RWPE2 (cell line): ENCODE results near the gene DLAT.
A peak's percentile ranks its signal among the peaks of the same experiment; 100 is the strongest.
"Not testable (repeated sequence)": the region's sequence is repeated elsewhere in the genome, so short reads cannot be mapped to it uniquely, and the experiment has no call there.

Source experiments
- ATAC-seq: fragments of 200-7000 bp; cut with Tn5 transposase; 3 replicates; pipeline ENCODE4 v1.9.1; 2021; ENCODE audit warnings: low read depth
- DNase-seq: peaks from one replicate; pipeline ENCODE4 v3.0.0-alpha.2; 2020; ENCODE audit warnings: low spot score
- H3K27ac ChIP-seq: fragments of 450-650 bp; 2 replicates; pipeline ENCODE4 v1.5.1; 2017; ENCODE audit warnings: mild to moderate bottlenecking; ENCODE audit not compliant: poor library complexity, severe bottlenecking
- H3K27me3 ChIP-seq: fragments of 250-450 bp; sonication (Bioruptor Pico); 2 replicates; pipeline ENCODE4 v1.5.1; 2021; ENCODE audit warnings: mild to moderate bottlenecking, moderate library complexity; ENCODE audit not compliant: insufficient read depth, poor library complexity, severe bottlenecking
- H3K36me3 ChIP-seq: fragments of 250-450 bp; sonication (Bioruptor Pico); 2 replicates; pipeline ENCODE4 v1.5.1; 2020; ENCODE audit warnings: low read depth, mild to moderate bottlenecking, moderate library complexity
- H3K4me1 ChIP-seq: fragments of 250-450 bp; sonication (Bioruptor Pico); 2 replicates; pipeline ENCODE4 v1.5.1; 2021; ENCODE audit warnings: mild to moderate bottlenecking, moderate library complexity; ENCODE audit not compliant: insufficient read depth, poor library complexity, severe bottlenecking
- H3K4me3 ChIP-seq: fragments of 250-450 bp; sonication (Bioruptor Pico); 2 replicates; pipeline ENCODE4 v1.5.1; 2021; ENCODE audit warnings: mild to moderate bottlenecking, moderate library complexity; ENCODE audit not compliant: severe bottlenecking
- H3K9me3 ChIP-seq: fragments of 250-450 bp; sonication (Bioruptor Pico); 2 replicates; pipeline ENCODE4 v1.5.1; 2021; ENCODE audit warnings: mild to moderate bottlenecking, moderate library complexity; ENCODE audit not compliant: severe bottlenecking
- TF ChIP-seq, protein P1 (sequence below): fragments of 450-650 bp; IDR thresholded peaks from one replicate; pipeline ENCODE4 v1.5.1; 2017; ENCODE audit warnings: mild to moderate bottlenecking, moderate library complexity; ENCODE audit not compliant: poor library complexity, severe bottlenecking

The DLAT gene

DNA sequence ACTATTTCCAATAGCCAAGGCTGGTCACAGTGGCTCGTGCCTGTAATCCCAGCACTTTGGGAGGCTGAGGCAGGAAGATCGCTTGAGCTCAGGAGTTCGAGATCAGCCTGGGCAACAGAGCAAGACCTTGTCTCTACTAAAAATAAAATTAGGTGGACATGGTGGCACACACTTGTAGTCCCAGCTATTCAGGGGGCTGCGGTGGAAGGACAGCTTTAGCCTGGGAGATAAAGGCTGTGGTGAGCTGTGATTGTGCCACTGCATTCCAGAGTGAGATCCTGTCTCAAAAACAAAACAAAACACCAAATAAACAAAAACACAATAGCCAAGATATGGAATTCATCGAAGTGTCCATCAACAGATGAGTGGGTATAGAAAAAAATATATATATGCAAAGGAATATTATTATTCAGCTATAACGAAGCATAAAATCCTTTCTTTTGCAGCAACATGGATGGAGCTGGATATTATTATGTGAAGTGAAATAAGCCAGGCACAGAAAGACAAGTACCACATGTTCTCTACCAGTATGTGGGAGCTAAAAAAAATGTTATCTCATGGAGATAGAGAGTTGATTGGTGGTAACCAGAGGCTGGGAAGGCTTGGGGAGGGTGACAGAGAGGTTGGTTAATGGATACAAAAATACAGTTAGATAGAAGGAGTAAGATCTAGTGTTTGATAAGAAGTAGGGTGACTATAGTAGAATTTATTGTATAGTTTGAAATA is 22.6 kb upstream of the DLAT start:
- Histone ChIP-seq H3K36me3 (no peaks in the 10 kb centered on the region; the same call in 1 of the 2 replicates), H3K4me3 (no peak overlapping the region), H3K4me1 (no peaks in the 10 kb centered on the region), H3K27me3 (no peaks in the 10 kb centered on the region), H3K9me3 (no peaks in the 10 kb centered on the region), H3K27ac (no peak overlapping the region)
- TF ChIP-seq, protein P1, sequence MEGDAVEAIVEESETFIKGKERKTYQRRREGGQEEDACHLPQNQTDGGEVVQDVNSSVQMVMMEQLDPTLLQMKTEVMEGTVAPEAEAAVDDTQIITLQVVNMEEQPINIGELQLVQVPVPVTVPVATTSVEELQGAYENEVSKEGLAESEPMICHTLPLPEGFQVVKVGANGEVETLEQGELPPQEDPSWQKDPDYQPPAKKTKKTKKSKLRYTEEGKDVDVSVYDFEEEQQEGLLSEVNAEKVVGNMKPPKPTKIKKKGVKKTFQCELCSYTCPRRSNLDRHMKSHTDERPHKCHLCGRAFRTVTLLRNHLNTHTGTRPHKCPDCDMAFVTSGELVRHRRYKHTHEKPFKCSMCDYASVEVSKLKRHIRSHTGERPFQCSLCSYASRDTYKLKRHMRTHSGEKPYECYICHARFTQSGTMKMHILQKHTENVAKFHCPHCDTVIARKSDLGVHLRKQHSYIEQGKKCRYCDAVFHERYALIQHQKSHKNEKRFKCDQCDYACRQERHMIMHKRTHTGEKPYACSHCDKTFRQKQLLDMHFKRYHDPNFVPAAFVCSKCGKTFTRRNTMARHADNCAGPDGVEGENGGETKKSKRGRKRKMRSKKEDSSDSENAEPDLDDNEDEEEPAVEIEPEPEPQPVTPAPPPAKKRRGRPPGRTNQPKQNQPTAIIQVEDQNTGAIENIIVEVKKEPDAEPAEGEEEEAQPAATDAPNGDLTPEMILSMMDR = no peak
- ATAC-seq = no peak
- no peak for DNase-seq

DNA sequence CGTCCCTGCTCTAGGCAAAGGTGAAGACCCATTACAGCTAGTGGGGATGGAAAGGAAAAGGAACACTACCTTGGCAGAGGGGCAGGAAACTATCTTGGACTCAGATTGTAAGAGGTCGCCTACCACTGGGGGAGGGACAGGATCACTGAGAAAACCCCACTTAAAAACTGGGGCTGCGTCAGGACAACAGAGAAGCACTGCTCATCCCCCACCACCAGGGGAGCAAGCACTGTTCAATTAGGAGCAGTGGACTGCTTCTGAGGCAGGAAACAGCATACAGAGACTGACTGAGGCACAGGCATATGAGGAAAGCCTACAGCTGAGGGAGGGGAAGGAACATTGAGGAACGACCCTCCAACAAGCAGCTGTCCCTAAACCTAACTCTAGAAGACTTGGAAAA is 20.8 kb upstream of the DLAT start:
- H3K27ac ChIP-seq = no peak overlapping the region
- TF ChIP-seq, protein P1 = no peak
- H3K4me1 ChIP-seq = no peaks in the 10 kb centered on the region
- DNase-seq = no peak
- ATAC-seq = no peak
- H3K36me3 ChIP-seq = no peaks in the 10 kb centered on the region
- no peak overlapping the region for H3K4me3 ChIP-seq
- H3K9me3 ChIP-seq = no peaks in the 10 kb centered on the region
- H3K27me3 ChIP-seq = no peaks in the 10 kb centered on the region

DNA sequence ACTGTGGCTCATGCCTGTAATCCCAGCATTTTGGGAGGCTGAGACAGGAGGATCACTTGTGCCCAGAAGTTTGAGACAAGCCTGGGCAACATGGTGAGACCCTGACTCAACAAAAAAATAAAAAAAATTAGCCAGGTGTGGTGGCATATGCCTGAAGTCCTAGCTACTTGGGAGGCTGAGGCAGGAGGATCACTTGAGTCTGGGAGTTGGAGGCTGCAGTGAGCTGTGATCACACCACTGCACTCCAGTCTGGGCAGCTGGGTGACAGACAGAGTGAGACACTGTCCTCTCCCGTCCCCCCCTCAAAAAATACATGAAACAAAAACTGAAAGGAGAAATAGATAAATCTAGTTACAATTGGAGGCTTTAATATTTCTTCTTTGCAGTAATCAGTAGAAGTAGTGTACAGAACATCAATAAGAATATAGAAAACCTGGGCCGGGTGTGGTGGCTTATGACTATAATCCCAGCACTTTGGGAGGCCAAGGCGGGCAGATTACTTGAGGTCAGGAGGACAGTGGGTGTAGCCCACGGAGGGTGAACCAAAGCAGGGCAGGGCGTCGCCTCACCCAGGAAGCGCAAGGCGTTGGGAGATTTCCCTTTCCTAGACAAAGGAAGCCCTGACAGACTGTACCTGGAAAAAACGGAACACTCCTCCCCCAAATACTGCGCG is 19.6 kb upstream of the DLAT start:
- Histone ChIP-seq H3K27me3 (no peaks in the 10 kb centered on the region), H3K4me1 (no peaks in the 10 kb centered on the region), H3K27ac (no peak overlapping the region), H3K36me3 (no peaks in the 10 kb centered on the region), H3K4me3 (no peak overlapping the region), H3K9me3 (no peaks in the 10 kb centered on the region)
- ATAC-seq (no peak), DNase-seq (no peak)
- TF ChIP-seq, protein P1 = no peak

DNA sequence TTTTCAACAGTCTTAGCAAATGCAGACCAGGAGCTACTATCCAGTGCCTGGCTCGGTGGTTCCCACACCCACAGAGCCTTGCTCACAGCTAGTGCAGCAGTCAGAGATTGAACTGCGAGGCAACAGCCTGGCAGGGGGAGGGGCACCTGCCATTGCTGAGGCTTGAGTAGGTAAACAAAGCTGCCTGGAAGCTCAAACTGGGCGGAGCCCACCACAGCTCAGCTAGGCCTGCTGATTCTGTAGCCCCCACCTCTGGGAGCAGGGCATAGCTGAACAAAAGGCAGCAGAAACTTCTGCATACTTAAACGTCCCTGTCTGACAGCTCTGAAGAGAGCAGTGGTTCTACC is 19.1 kb upstream of the DLAT start:
- ATAC-seq, H3K36me3 ChIP-seq, H3K4me3 ChIP-seq, DNase-seq, H3K27ac ChIP-seq, H3K27me3 ChIP-seq, H3K9me3 ChIP-seq, H3K4me1 ChIP-seq: not testable (repeated sequence)

DNA sequence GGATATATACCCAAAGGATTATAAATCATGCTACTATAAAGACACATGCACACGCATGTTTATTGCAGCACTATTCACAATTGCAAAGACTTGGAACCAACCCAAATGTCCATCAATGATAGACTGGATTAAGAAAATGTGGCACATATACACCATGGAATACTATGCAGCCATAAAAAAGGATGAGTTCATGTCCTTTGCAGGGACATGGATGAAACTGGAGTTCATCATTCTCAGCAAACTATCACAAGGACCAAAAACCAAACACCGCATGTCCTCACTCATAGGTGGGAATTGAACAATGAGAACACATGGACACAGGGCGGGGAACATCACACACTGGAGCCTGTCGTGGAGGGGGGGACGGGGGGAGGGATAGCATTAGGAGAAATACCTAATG is 13.8 kb upstream of the DLAT start:
- H3K4me1 ChIP-seq = peaks cover 20% of the 10 kb centered on the region
- not testable (repeated sequence) for H3K36me3 ChIP-seq, ATAC-seq, DNase-seq, H3K27ac ChIP-seq, H3K27me3 ChIP-seq, H3K9me3 ChIP-seq, H3K4me3 ChIP-seq

DNA sequence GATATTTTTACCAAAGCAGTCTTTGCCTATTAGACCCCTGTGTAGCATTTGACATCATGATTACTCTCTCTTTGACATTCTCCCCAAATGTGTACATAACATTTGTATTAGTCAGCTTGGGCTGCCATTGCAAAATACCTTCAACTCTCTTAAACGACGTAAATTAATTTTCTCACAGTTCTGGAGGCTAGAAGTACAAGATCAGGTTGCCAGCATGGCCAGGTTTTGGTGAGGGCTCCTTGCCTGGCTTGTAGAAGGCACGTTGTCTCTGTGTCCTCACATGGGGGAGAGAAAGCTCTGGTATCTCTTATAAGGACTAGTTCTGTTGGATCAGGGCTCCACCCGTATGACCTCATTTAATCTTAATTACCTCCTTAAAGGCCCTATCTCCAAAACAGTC is 12.3 kb upstream of the DLAT start:
- Histone ChIP-seq H3K4me3 (no peak overlapping the region), H3K36me3 (no peaks in the 10 kb centered on the region), H3K27ac (peak overlapping the region; percentile 73), H3K4me1 (peaks cover 33% of the 10 kb centered on the region), H3K27me3 (no peaks in the 10 kb centered on the region), H3K9me3 (no peaks in the 10 kb centered on the region)
- TF ChIP-seq, protein P1 = no peak
- no peak for DNase-seq
- ATAC-seq = peak; percentile 48
